Activated CD4-positive, alpha-beta T cell treated with anti-CD3 and anti-CD28 coated beads, Interleukin-2, amount 50 U/mL, for 16 hours (primary cell): ENCODE results near the gene JPT1.
"Not testable (repeated sequence)": the region's sequence is repeated elsewhere in the genome, so short reads cannot be mapped to it uniquely, and the experiment has no call there.

Experiments used
- DNase-seq: peaks from one replicate; pipeline ENCODE4 v3.0.0-alpha.2; 2020

The JPT1 gene

DNA sequence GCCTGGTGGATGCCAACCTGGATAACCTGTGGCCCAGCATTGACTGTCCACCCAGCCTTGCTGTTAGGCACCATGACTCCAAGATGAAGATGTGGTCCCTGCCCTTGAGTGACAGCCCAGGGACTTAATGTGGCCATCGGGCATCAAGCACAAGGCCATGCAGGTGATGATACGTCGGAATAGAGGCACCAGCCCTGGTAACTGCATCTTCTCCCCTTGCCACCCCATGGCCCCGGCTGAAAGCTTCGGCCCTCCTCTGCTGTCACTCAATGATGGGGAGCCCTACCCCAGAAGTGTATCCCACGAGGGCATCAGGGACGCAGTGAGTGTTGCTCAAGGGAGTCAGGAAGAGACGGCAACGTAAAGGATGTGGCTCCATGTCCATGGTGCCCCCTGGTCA, 24.7 kb downstream of the JPT1 start:
- no peak for DNase-seq

DNA sequence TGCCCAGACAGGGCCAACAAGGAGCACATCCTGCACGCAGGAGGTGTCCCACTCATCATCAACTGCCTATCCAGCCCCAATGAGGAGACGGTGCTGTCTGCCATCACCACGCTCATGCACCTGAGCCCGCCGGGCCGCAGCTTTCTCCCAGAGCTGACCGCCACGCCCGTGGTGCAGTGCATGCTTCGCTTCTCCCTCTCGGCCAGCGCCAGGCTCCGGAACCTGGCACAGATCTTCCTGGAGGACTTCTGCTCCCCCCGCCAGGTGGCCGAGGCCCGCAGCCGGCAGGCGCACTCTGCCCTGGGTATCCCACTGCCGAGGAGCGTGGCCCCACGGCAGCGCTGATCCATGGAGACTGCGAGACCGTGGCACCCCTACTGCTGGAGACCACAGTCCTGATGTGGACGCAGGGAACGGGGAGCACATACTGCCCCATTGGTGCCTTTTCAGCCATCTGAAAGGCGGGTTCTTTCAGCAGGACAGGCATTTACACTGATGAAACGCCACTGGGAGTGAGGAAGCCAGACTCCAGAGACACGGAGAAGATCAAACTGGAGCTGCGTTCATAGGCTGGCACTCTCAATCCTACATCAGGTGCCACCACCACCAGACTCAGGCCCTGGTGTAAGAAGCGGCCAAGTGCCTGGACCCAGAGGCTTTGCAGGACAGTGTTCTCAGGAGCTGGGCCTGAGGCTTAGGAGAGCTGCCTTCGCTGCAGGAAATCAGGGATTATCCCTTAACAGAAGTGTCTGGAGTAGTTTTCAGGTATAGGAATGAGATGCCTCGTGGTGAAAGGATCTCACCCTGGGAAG, 25.4 kb downstream of the JPT1 start:
- no peak for DNase-seq

- not testable (repeated sequence) for DNase-seq
These were observed 26.4 kb downstream of the JPT1 start for GRCh38 chr17:75127936-75128335.

DNA sequence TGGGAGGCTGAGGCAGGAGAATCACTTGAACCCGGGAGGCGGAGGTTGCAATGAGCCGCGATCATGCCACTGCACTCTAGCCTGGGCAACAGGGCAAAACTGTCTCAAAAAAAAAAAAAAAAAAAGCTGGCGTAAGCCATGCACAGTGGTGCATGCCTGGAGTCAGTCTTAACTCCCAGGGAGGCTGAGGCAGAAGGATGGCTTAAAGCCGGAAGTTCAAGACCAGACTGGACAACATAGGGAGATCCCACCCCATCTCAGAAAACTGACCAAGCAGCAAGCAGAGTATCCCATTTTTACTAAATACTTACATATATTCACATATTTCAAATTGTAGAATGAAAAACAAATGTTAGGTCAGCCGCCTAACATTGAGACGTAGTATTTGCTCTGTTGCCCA, 27.4 kb downstream of the JPT1 start:
- DNase-seq = no peak

GRCh38 chr17:75125984-75126383, 28.3 kb downstream of the JPT1 start:
- DNase-seq = peak; percentile 29

DNA sequence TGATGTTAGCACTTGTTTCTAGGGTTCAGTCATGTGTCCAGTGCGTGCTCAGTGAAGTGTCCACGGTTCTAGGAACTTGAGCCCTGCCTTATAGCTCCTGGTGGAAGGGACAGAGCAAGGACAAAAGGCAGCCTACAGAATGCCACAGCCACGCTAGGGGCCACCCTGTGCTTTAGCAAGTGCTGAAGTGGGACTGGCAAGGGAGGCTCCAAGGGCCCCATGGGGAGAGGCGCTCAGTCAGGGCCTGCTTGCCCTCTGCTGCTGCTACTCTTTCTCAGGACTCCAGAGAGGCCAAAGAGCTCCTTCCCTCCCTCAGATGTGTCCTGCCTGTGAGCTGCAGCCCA, 29.5 kb downstream of the JPT1 start:
- no peak for DNase-seq

DNA sequence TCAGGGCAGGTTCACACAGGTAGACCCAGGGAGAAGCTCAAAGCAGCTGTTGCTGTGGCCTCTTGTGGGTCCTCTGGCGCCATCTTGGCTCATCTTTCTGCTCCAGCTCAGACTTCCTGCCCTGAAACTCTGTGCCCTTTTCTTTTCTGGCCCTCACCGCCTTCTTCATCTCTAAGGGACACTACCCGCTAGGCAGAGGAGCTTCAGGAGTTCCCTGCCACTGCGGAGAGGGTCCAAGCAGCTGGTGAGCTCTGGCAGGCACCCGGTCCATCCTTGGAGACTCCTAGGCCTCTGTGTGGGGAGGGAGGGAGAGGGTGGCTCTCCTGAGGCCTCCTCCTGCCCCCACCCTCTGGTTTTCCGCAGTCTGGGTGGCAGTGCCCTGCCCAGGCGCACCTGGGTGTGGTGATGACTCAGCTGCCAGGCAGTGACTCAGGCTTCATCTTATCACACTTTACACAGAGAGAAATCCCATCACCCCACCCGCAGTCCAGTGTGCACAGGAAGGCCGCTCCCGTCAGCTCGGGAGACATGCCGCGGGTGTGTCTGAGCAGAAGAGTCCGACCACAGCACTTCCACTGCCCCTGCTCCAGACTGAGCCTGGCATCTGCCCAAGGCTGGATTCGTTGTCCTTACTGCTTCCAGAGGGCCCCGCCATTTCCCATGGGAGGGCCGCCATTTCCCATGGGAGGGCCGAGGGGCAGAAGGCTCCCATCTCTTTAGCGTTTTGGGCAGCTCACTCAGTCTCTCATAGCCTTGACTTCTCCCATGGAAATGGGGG, 30.1 kb downstream of the JPT1 start:
- peak; percentile 87 for DNase-seq

GRCh38 chr17:75118307-75118706, 36.0 kb downstream of the JPT1 start:
- no peak for DNase-seq

GRCh38 chr17:75116737-75117136, 37.6 kb downstream of the JPT1 start:
- no peak for DNase-seq

- DNase-seq = no peak
These were observed 38.8 kb downstream of the JPT1 start for GRCh38 chr17:75115555-75115954.

- DNase-seq = no peak
These were observed 39.6 kb downstream of the JPT1 start for GRCh38 chr17:75114552-75115314.

- DNase-seq = peak; percentile 93
These were observed 40.3 kb downstream of the JPT1 start for GRCh38 chr17:75113798-75114551.

DNA sequence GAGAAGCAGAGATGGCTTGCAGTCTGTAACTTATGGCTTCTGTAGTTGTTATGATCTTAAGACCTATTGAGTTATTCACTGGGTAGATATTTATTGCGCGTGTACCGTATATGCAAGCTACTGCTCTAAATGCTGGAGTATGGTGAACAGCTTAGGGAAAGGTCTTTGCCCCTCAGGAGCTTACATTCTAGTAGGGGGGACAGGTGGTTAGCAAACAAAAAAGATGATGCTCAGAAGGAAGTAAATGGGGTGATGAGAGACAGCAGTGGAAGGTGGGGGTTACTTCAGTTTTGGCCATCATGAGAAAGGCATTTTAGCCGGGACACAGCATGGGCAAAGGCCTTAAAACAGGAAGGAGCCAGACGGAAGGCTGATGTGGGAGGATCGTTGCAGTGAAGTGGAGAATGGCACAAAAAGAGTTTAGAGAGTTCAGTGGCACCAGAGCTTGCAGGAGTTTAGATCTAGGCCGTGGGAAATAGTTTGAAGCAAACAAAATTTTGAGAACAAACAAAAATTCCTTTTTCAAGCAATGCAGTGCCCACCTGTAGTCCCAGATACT, 42.5 kb downstream of the JPT1 start:
- DNase-seq = no peak

DNA sequence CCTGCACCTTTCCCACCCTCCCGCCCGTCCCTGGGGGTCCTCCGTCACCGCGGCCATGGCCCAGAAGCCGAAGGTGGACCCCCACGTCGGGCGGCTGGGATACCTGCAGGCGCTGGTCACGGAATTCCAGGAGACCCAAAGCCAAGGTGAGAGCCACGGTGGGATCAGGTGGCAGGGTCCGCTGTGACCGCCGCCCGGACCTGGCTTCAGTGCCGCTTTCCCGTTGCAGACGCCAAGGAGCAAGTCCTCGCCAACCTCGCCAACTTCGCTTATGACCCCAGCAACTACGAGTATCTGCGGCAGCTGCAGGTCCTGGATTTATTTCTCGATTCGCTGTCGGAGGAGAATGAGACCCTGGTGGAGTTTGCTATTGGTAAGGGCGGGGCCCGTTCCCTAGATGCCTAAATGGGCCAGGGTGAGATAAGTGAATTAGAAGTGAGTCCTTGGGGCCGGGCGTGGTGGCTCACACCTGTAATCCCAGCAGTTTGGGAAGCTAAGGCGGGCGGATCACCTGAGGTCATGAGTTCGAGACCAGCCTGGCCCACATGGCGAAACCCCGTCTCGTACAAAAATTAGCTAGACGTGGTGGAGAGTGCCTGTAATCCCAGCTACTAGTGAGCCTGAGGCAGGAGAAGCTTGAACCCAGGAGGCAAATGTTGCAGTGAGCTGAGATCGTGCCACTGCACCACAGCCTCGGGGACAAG, 43.9 kb downstream of the JPT1 start:
- DNase-seq = no peak

DNA sequence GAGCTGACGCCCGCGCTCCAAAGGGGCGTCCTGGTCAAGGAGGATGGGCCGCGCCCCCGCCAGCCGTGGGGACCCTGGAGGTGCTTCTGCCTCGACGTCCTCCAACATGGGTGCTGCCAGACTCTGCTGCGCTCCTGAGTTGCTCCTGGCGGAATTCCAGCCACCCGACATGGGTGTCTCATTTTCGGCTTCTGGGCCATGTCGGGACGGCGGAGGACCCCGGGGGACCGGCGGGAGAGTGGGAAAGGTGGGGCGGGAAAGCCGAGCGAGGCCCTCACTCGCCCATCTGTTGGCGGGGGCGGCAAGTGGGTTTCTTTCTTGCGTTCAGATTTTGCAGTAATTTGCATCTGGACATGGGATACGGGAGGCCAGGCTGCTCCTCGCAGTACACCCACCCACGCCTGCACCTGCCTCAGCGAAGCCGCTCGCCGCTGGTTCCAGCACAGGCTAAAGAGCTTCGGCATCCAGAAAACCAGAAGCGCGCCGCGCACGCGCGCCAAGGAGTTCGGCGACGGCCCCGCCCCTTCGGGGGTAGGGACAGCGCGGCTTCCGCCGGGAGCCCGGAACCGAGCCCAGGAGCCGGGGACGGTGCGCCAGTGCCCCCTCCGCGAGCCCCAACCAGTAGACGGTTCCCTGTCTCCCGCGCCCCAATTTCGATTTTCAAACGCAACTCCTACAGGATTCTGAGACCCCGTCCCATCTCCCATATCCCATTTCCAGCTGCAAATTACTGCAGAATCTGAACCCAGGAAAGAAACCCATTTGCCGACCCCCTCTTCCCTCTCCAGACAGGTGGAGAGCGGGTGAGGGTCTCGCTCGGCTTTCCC, 44.7 kb downstream of the JPT1 start, which contains the start of gene ARMC7:
ARMC7 (plus strand) TSS at position 563 of the 827 bp plus-strand sequence. CDS start 320 bp downstream, outside the sequence.
- DNase-seq = peak; percentile 95

GRCh38 chr17:75109046-75109406, 45.3 kb downstream of the JPT1 start:
- no peak for DNase-seq

DNA sequence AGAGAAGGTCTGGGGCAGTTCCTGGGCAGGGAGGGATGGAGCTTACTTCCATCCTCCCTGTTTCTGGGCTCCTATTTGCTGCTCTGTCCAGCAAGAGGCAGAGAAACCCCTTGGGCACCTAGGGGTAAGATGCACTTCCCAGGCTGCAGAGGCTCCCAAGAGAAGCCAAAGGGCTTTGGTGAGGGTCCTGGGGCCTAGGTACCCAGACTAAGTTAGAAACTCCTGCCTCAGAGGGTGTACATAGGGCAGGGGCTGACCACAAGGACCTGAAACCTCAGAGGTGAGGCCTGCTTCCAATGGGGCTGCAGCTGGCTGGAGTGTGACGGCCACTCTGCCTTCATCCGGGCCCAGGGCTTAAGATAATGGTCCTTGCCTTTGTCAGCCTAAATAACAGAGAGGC, 46.1 kb downstream of the JPT1 start:
- DNase-seq = no peak

DNA sequence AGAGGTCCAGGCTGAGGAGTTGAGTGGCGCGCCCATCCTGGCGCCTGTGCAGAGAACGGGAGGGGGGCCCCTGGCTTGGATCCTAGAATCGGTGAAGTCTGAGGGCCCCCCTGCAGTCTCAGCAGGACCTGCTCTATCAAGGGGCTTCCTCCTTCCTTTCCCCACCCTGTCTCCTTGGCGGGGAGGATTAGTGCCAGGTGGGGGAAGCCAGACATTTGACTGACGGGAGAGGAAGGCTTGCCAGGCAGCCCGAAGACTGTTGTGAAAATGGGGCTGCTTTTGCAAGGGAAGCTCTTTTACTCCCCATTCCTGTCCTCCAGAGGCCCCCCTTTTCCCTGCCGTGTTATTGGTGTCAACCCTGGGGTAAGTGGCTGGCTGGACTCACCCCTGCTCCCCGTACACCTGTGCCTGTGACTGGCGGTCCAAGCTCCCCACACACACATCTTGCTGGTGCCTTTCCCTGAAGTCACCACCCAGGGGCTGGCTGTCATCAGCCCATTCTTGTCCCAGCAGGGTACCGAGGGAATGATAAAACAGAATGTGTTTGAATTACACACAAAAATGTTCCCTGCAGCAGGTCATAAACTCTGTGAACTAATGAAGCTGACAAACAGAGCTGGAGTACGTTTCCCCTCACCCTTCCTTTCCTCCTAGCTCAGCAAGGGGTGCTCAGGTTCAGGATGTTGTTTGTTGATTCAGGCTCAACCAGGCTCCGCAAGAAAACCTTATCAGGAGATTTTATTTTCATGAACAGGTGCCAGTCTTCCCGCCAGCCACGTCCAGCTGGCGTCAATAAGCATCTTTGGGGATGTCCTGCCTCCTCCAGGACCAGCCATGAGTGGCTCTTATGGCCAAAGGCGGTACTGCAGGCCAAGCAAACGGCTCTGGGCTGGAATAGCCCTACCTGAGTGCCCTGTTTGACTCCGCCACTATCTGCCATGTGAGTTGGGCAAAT, 48.9 kb downstream of the JPT1 start:
- DNase-seq = no peak
